Activated naive CD8-positive, alpha-beta T cell treated with anti-CD3 and anti-CD28 coated beads, Interleukin-2, amount 10 ng/mL, durations not matched to agents 7 days and 5 days (primary cell): ENCODE results near the gene POLD2. TPM values are rescaled to one million over a fixed set of nuclear protein-coding genes. Genes with fewer than 3 reads are reported as not detected.
A peak's percentile ranks its signal among the peaks of the same experiment; 100 is the strongest.
"Not testable (repeated sequence)": the region's sequence is repeated elsewhere in the genome, so short reads cannot be mapped to it uniquely, and the experiment has no call there.

Experiments used
- ATAC-seq: fragments of 150-1000 bp; cut with Tn5 transposase; one replicate; pipeline ENCODE4 v1.10.0; 2021; ENCODE audit warnings: low read depth, moderate library complexity
- POLR2A ChIA-PET: fragments of 350-600 bp; sonication (Branson Sonifier 250); formaldehyde crosslinking; loops from one replicate; lab custom pipeline; 2021; ENCODE audit warnings: antibody characterized with exemption; lab: Charles Lee
- DNase-seq: peaks from one replicate; pipeline ENCODE4 v3.0.0; 2021
- H3K27ac Mint-ChIP-seq: one replicate; pipeline ENCODE4 v1.8.0; 2022; ENCODE audit warnings: mild to moderate bottlenecking, mixed read lengths
- H3K27me3 Mint-ChIP-seq: one replicate; pipeline ENCODE4 v1.8.0; 2022; ENCODE audit warnings: mild to moderate bottlenecking, moderate library complexity, mixed read lengths
- H3K36me3 Mint-ChIP-seq: one replicate; pipeline ENCODE4 v1.8.0; 2021; ENCODE audit warnings: mild to moderate bottlenecking, mixed read lengths
- H3K4me1 Mint-ChIP-seq: one replicate; pipeline ENCODE4 v1.8.0; 2021; ENCODE audit warnings: mixed read lengths
- H3K4me3 Mint-ChIP-seq: one replicate; pipeline ENCODE4 v1.8.0; 2022; ENCODE audit warnings: mild to moderate bottlenecking, moderate library complexity, mixed read lengths
- H3K9me3 Mint-ChIP-seq: one replicate; pipeline ENCODE4 v1.8.0; 2021; ENCODE audit warnings: mixed read lengths
- total RNA-seq, 2 experiments: library from RNA; stranded (reverse); gene quantifications; one replicate each; pipeline ENCODE4 v1.2.3, GENCODE V29; 2021

The POLD2 gene
- total RNA-seq, 2 experiments from 2014 or later, result 99.3 to 99.4 TPM

GRCh38 chr7:44138698-44139097 is 15.3 kb upstream of the POLD2 start:
- no peak overlapping the region for H3K4me3 Mint-ChIP-seq
- no peaks in the 10 kb centered on the region for H3K36me3 Mint-ChIP-seq
- no peaks in the 10 kb centered on the region for H3K9me3 Mint-ChIP-seq
- POLR2A ChIA-PET, result interaction anchor here (1.1 kb wide), 1 partner anchor 63 kb away, joined by 3 read pairs; no protein-coding TSS in a partner anchor
- H3K4me1 Mint-ChIP-seq, result no peaks in the 10 kb centered on the region
- H3K27me3 Mint-ChIP-seq, result peaks cover 11% of the 10 kb centered on the region
- ATAC-seq (no peak), DNase-seq (no peak)
- no peak overlapping the region for H3K27ac Mint-ChIP-seq

GRCh38 chr7:44136731-44137130 is 13.4 kb upstream of the POLD2 start:
- POLR2A ChIA-PET, result interaction anchor here (0.6 kb wide), 1 partner anchor 55 kb away, joined by 5 read pairs; no protein-coding TSS in a partner anchor
- H3K36me3 Mint-ChIP-seq, result no peaks in the 10 kb centered on the region
- H3K27me3 Mint-ChIP-seq, result peaks cover 15% of the 10 kb centered on the region
- no peaks in the 10 kb centered on the region for H3K4me1 Mint-ChIP-seq
- ATAC-seq, result no peak
- H3K9me3 Mint-ChIP-seq, result no peaks in the 10 kb centered on the region
- no peak overlapping the region for H3K27ac Mint-ChIP-seq
- no peak for DNase-seq
- no peak overlapping the region for H3K4me3 Mint-ChIP-seq

- ATAC-seq (no peak), DNase-seq (no peak)
- peaks cover 15% of the 10 kb centered on the region for H3K27me3 Mint-ChIP-seq
- no peaks in the 10 kb centered on the region for H3K36me3 Mint-ChIP-seq
- H3K4me1 Mint-ChIP-seq, result peaks cover 12% of the 10 kb centered on the region
- no peaks in the 10 kb centered on the region for H3K9me3 Mint-ChIP-seq
- H3K4me3 Mint-ChIP-seq, result no peak overlapping the region
- H3K27ac Mint-ChIP-seq, result no peak overlapping the region
- POLR2A ChIA-PET, result interaction anchor here (1.0 kb wide), 1 partner anchor 10 kb away, joined by 3 read pairs; no protein-coding TSS in a partner anchor
Observed at GRCh38 chr7:44134943-44135628, 11.7 kb upstream of the POLD2 start.

- DNase-seq (no peak), ATAC-seq (no peak)
- Mint-ChIP-seq H3K36me3 (no peaks in the 10 kb centered on the region), H3K9me3 (no peaks in the 10 kb centered on the region), H3K4me1 (peaks cover 13% of the 10 kb centered on the region), H3K4me3 (no peak overlapping the region), H3K27me3 (peaks cover 13% of the 10 kb centered on the region), H3K27ac (no peak overlapping the region)
- POLR2A ChIA-PET, result no interaction called here
Observed at GRCh38 chr7:44133295-44133694, 9.9 kb upstream of the POLD2 start.

- Mint-ChIP-seq H3K4me1 (peaks cover 14% of the 10 kb centered on the region), H3K4me3 (no peak overlapping the region), H3K27ac (no peak overlapping the region), H3K27me3 (peaks cover 16% of the 10 kb centered on the region), H3K9me3 (peaks cover 2% of the 10 kb centered on the region), H3K36me3 (no peaks in the 10 kb centered on the region)
- DNase-seq, result no peak
- ATAC-seq, result no peak
- POLR2A ChIA-PET, result no interaction called here
Observed at GRCh38 chr7:44132039-44132438, 8.7 kb upstream of the POLD2 start.

- Mint-ChIP-seq H3K27ac (no peak overlapping the region), H3K4me1 (peaks cover 14% of the 10 kb centered on the region), H3K9me3 (peaks cover 2% of the 10 kb centered on the region), H3K27me3 (peaks cover 17% of the 10 kb centered on the region), H3K36me3 (no peaks in the 10 kb centered on the region), H3K4me3 (no peak overlapping the region)
- no peak for DNase-seq
- peak; percentile 48 for ATAC-seq
- POLR2A ChIA-PET, result interaction anchor here (0.6 kb wide), 1 partner anchor 62 kb away, joined by 4 read pairs; no protein-coding TSS in a partner anchor
Observed at GRCh38 chr7:44131173-44132029, 8.1 kb upstream of the POLD2 start.

- ATAC-seq, result no peak
- Mint-ChIP-seq H3K4me3 (no peak overlapping the region), H3K27ac (no peak overlapping the region), H3K9me3 (peaks cover 2% of the 10 kb centered on the region), H3K27me3 (peaks cover 21% of the 10 kb centered on the region), H3K4me1 (peaks cover 17% of the 10 kb centered on the region), H3K36me3 (no peaks in the 10 kb centered on the region)
- no peak for DNase-seq
- POLR2A ChIA-PET, result no interaction called here
Observed at GRCh38 chr7:44128721-44129582, 5.6 kb upstream of the POLD2 start.

- no peak for DNase-seq
- H3K4me3 Mint-ChIP-seq, result no peak overlapping the region
- H3K9me3 Mint-ChIP-seq, result peaks cover 2% of the 10 kb centered on the region
- H3K36me3 Mint-ChIP-seq, result no peaks in the 10 kb centered on the region
- peaks cover 19% of the 10 kb centered on the region for H3K27me3 Mint-ChIP-seq
- H3K4me1 Mint-ChIP-seq, result peaks cover 22% of the 10 kb centered on the region
- H3K27ac Mint-ChIP-seq, result no peak overlapping the region
- no peak for ATAC-seq
- POLR2A ChIA-PET, result no interaction called here
Observed at GRCh38 chr7:44127161-44127560, 3.8 kb upstream of the POLD2 start.

- H3K27me3 Mint-ChIP-seq, result peaks cover 17% of the 10 kb centered on the region
- not testable (repeated sequence) for DNase-seq, H3K4me3 Mint-ChIP-seq, H3K36me3 Mint-ChIP-seq, H3K27ac Mint-ChIP-seq, H3K9me3 Mint-ChIP-seq, ATAC-seq
- H3K4me1 Mint-ChIP-seq, result peaks cover 28% of the 10 kb centered on the region
- POLR2A ChIA-PET, result interaction anchor here (0.6 kb wide), 1 partner anchor 41 kb away, joined by 3 read pairs; no protein-coding TSS in a partner anchor
Observed at GRCh38 chr7:44126574-44126973, 3.2 kb upstream of the POLD2 start.

- H3K36me3 Mint-ChIP-seq, result peaks cover 12% of the 10 kb centered on the region
- H3K27me3 Mint-ChIP-seq, result peaks cover 17% of the 10 kb centered on the region
- peaks cover 2% of the 10 kb centered on the region for H3K9me3 Mint-ChIP-seq
- H3K4me1 Mint-ChIP-seq, result peaks cover 26% of the 10 kb centered on the region
- no peak overlapping the region for H3K27ac Mint-ChIP-seq
- DNase-seq, result no peak
- H3K4me3 Mint-ChIP-seq, result no peak overlapping the region
- no peak for ATAC-seq
- POLR2A ChIA-PET, result no interaction called here
Observed at GRCh38 chr7:44124822-44125202, 1.5 kb upstream of the POLD2 start.

GRCh38 chr7:44122529-44122928 is 819 bp downstream of the POLD2 start:
- Mint-ChIP-seq H3K27ac (peak overlapping the region; percentile 53), H3K9me3 (peaks cover 2% of the 10 kb centered on the region), H3K27me3 (peaks cover 17% of the 10 kb centered on the region), H3K4me1 (peaks cover 27% of the 10 kb centered on the region), H3K4me3 (peak overlapping the region; percentile 77), H3K36me3 (peaks cover 21% of the 10 kb centered on the region)
- ATAC-seq (no peak), DNase-seq (no peak)
- POLR2A ChIA-PET, result interaction anchor here (0.7 to 2.5 kb wide), 4 partner anchors 18 to 47 kb away, joined by 3 to 20 read pairs (median 6); partner anchors contain the start of gene AEBP1

- H3K4me3 Mint-ChIP-seq, result no peak overlapping the region
- peaks cover 30% of the 10 kb centered on the region for H3K4me1 Mint-ChIP-seq
- no peak overlapping the region for H3K27ac Mint-ChIP-seq
- ATAC-seq (no peak), DNase-seq (no peak)
- H3K27me3 Mint-ChIP-seq, result peaks cover 14% of the 10 kb centered on the region
- POLR2A ChIA-PET, result interaction anchor here (2.1 to 2.5 kb wide), 2 partner anchors 17 to 41 kb away, joined by 8 to 20 read pairs; partner anchors contain the start of gene AEBP1
- H3K9me3 Mint-ChIP-seq, result no peaks in the 10 kb centered on the region
- peaks cover 23% of the 10 kb centered on the region for H3K36me3 Mint-ChIP-seq
Observed at GRCh38 chr7:44121761-44122420, 1.5 kb downstream of the POLD2 start.
